Neutrophil (primary cell): ENCODE data around the gene TUBB6.

ENCODE experiments used
- H3K27ac ChIP-seq: fragments of 200-600 bp; sonication (generic); 2 replicates; pipeline ENCODE4 v1.5.1; 2016; ENCODE audit warnings: mild to moderate bottlenecking, moderate library complexity
- H3K27me3 ChIP-seq: fragments of 200-600 bp; sonication (generic); 2 replicates; pipeline ENCODE4 v1.6.0; 2016; ENCODE audit warnings: mild to moderate bottlenecking
- H3K36me3 ChIP-seq: fragments of 200-600 bp; sonication (generic); 2 replicates; pipeline ENCODE4 v1.5.1; 2017
- H3K4me1 ChIP-seq, 2 experiments: fragments of 200-600 bp in 1 of 2; sonication (generic) in 1 of 2; 1 replicate in 1 of 2; 2 replicates in 1 of 2; pipeline versions ENCODE4 v1.5.1 to v1.6.1; 2013 to 2016; ENCODE audit warnings: low read depth in 1 of 2, low read length in 1 of 2, mild to moderate bottlenecking in 1 of 2, moderate library complexity in 1 of 2; ENCODE audit not compliant: control insufficient read depth in 1 of 2, insufficient read depth in 1 of 2
- H3K4me3 ChIP-seq, 2 experiments: fragments of 200-600 bp in 1 of 2; sonication (generic) in 1 of 2; 1 replicate in 1 of 2; 2 replicates in 1 of 2; pipeline ENCODE4 v1.5.1; 2013 to 2016; ENCODE audit warnings: low read depth in 1 of 2, low read length in 1 of 2, mild to moderate bottlenecking in 1 of 2, moderate library complexity in 1 of 2
- H3K9me3 ChIP-seq: fragments of 200-600 bp; sonication (generic); 2 replicates; pipeline ENCODE4 v1.5.1; 2016
- CTCF ChIP-seq: fragments of 200-600 bp; sonication (generic); IDR thresholded peaks from 2 replicates; pipeline ENCODE4 v1.5.1; 2016; ENCODE audit warnings: antibody characterized with exemption

The TUBB6 gene

GRCh38 chr18:12287684-12288402 is 20.2 kb upstream of the TUBB6 start:
- H3K27me3 ChIP-seq, result peaks cover 74% of the 10 kb centered on the region
- TF ChIP-seq CTCF, result no peak
- H3K36me3 ChIP-seq, result no peaks in the 10 kb centered on the region
- no peak overlapping the region for H3K27ac ChIP-seq
- no peaks in the 10 kb centered on the region for H3K4me1 ChIP-seq
- H3K9me3 ChIP-seq, result no peaks in the 10 kb centered on the region
- H3K4me3 ChIP-seq, result no peak overlapping the region

GRCh38 chr18:12288403-12288755 is 19.7 kb upstream of the TUBB6 start:
- H3K27ac ChIP-seq, result no peak overlapping the region
- H3K4me3 ChIP-seq, result no peak overlapping the region
- H3K27me3 ChIP-seq, result peaks cover 69% of the 10 kb centered on the region
- H3K36me3 ChIP-seq, result no peaks in the 10 kb centered on the region
- no peaks in the 10 kb centered on the region for H3K4me1 ChIP-seq
- H3K9me3 ChIP-seq, result no peaks in the 10 kb centered on the region
- TF ChIP-seq CTCF, result no peak

GRCh38 chr18:12290086-12290485 is 18.0 kb upstream of the TUBB6 start:
- TF ChIP-seq CTCF, result no peak
- Histone ChIP-seq H3K9me3 (no peaks in the 10 kb centered on the region), H3K27ac (no peak overlapping the region), H3K36me3 (no peaks in the 10 kb centered on the region), H3K27me3 (peaks cover 57% of the 10 kb centered on the region), H3K4me3 (no peak overlapping the region), H3K4me1 (no peaks in the 10 kb centered on the region)

- Histone ChIP-seq H3K27ac (no peak overlapping the region), H3K9me3 (no peaks in the 10 kb centered on the region), H3K36me3 (no peaks in the 10 kb centered on the region), H3K27me3 (peaks cover 46% of the 10 kb centered on the region), H3K4me1 (no peaks in the 10 kb centered on the region), H3K4me3 (no peak overlapping the region)
- no peak for TF ChIP-seq CTCF
Measured at GRCh38 chr18:12291161-12291560, 16.9 kb upstream of the TUBB6 start.

- no peaks in the 10 kb centered on the region for H3K36me3 ChIP-seq
- H3K27ac ChIP-seq, result no peak overlapping the region
- no peaks in the 10 kb centered on the region for H3K4me1 ChIP-seq
- H3K27me3 ChIP-seq, result peaks cover 41% of the 10 kb centered on the region
- H3K9me3 ChIP-seq, result no peaks in the 10 kb centered on the region
- TF ChIP-seq CTCF, result no peak
- no peak overlapping the region for H3K4me3 ChIP-seq
Measured at GRCh38 chr18:12291690-12292089, 16.4 kb upstream of the TUBB6 start.

- Histone ChIP-seq H3K4me1 (no peaks in the 10 kb centered on the region), H3K9me3 (no peaks in the 10 kb centered on the region)
Measured at GRCh38 chr18:12293831-12294230, 14.2 kb upstream of the TUBB6 start.

More at GRCh38 chr18:12293831-12294230, 14.2 kb upstream of the TUBB6 start:
- Histone ChIP-seq H3K4me3 (no peak overlapping the region), H3K36me3 (no peaks in the 10 kb centered on the region), H3K27ac (no peak overlapping the region), H3K27me3 (peaks cover 19% of the 10 kb centered on the region)
- no peak for TF ChIP-seq CTCF
